CD4-positive, alpha-beta T cell treated with Interleukin-1 beta for 1 hour (primary cell): Measurements from ENCODE around the gene HTT.

Source experiments
- DNase-seq, 2 donors: peaks; one replicate each; pipeline ENCODE4 v3.0.0-alpha.2; 2020 to 2022

The HTT gene

GRCh38 chr4:3239998-3240920 is 165.8 kb downstream of the HTT start:
- no peak for DNase-seq

GRCh38 chr4:3240936-3241522 is 166.5 kb downstream of the HTT start:
- DNase-seq = no peak

GRCh38 chr4:3241898-3242524 is 167.5 kb downstream of the HTT start:
- DNase-seq = no peak

GRCh38 chr4:3243136-3243780 is 168.8 kb downstream of the HTT start:
- DNase-seq = peak in 1 of 2 donors; percentile 10

- no peak for DNase-seq
Measured at GRCh38 chr4:3244002-3244401, 169.5 kb downstream of the HTT start.

GRCh38 chr4:3244747-3245146 is 170.3 kb downstream of the HTT start:
- DNase-seq = no peak

- DNase-seq = no peak
Measured at GRCh38 chr4:3245676-3246075, 171.2 kb downstream of the HTT start.

- DNase-seq = no peak
Measured at GRCh38 chr4:3246458-3247398, 172.2 kb downstream of the HTT start.

GRCh38 chr4:3247399-3248177 is 173.1 kb downstream of the HTT start:
- DNase-seq = no peak

- no peak for DNase-seq
Measured at GRCh38 chr4:3248178-3248480, 173.6 kb downstream of the HTT start.

GRCh38 chr4:3248811-3249661 is 174.6 kb downstream of the HTT start, which contains the start of gene MSANTD1:
TSS of gene MSANTD1 (plus strand) at chr4:3249159. CDS start at chr4:3249223, 64 bp downstream.
- no peak for DNase-seq

GRCh38 chr4:3249711-3250437 is 175.4 kb downstream of the HTT start:
- no peak for DNase-seq

GRCh38 chr4:3250438-3250955 is 176.0 kb downstream of the HTT start:
- no peak for DNase-seq

GRCh38 chr4:3250956-3251690 is 176.6 kb downstream of the HTT start:
- no peak for DNase-seq

- no peak for DNase-seq
Measured at GRCh38 chr4:3251691-3252479, 177.4 kb downstream of the HTT start.

- DNase-seq = no peak
Measured at GRCh38 chr4:3252480-3252828, 178.0 kb downstream of the HTT start.

GRCh38 chr4:3252831-3253641 is 178.6 kb downstream of the HTT start:
- no peak for DNase-seq
